Caco-2 (cell line): ENCODE data around the gene TMEM140. TPM values are rescaled to one million over a fixed set of nuclear protein-coding genes. Genes with fewer than 3 reads are reported as not detected.

Experiments used
- BruUV-seq: library from RNA; stranded (reverse); fragments of 400-500 nt; replicated peaks from 2 replicates; lab custom pipeline; 2021; lab: Mats Ljungman, UMichigan
- CTCF ChIA-PET: fragments of 300-600 bp; sonication (Branson Sonifier 250); formaldehyde crosslinking; loops from one replicate; lab custom pipeline; 2022; ENCODE audit warnings: antibody characterized with exemption; lab: Charles Lee
- POLR2A ChIA-PET: fragments of 300-600 bp; sonication (Branson Sonifier 250); formaldehyde crosslinking; loops from one replicate; lab custom pipeline; 2022; ENCODE audit warnings: antibody characterized with exemption; lab: Charles Lee
- DNase-seq, 2 experiments: peaks; one replicate each; pipeline versions ENCODE4 v3.0.0 to v3.0.0-alpha.2; 2020 to 2022
- H3K27me3 ChIP-seq: replicated peaks from 2 replicates; pipeline ENCODE4 v1.6.0; 2011; ENCODE audit warnings: low read length; ENCODE audit not compliant: control insufficient read depth, insufficient read depth
- H3K36me3 ChIP-seq: 2 replicates; pipeline ENCODE4 v1.5.1; 2011; ENCODE audit warnings: low read length; ENCODE audit not compliant: control insufficient read depth, insufficient read depth
- H3K4me1 ChIP-seq: fragments of 250-450 bp; sonication (Bioruptor Pico); 2 replicates; pipeline ENCODE4 v1.5.1; 2020; ENCODE audit warnings: mild to moderate bottlenecking
- H3K4me3 ChIP-seq: 2 replicates; pipeline ENCODE4 v1.5.1; 2011; ENCODE audit warnings: low read depth, mild to moderate bottlenecking, control low read depth, low read length
- H3K9me3 ChIP-seq: fragments of 250-450 bp; sonication (Bioruptor Pico); 2 replicates; pipeline ENCODE4 v1.5.1; 2020; ENCODE audit warnings: mild to moderate bottlenecking, moderate library complexity
- H3K27ac Mint-ChIP-seq: one replicate; pipeline ENCODE4 v1.8.0; 2022; ENCODE audit warnings: mixed read lengths; ENCODE audit not compliant: unreplicated experiment
- H3K27me3 Mint-ChIP-seq: one replicate; pipeline ENCODE4 v1.8.0; 2022; ENCODE audit warnings: mixed read lengths; ENCODE audit not compliant: insufficient read depth, unreplicated experiment
- H3K36me3 Mint-ChIP-seq: one replicate; pipeline ENCODE4 v1.8.0; 2022; ENCODE audit warnings: mild to moderate bottlenecking, mixed read lengths; ENCODE audit not compliant: insufficient read depth, unreplicated experiment
- H3K4me1 Mint-ChIP-seq: one replicate; pipeline ENCODE4 v1.8.0; 2022; ENCODE audit warnings: low read depth, mixed read lengths; ENCODE audit not compliant: unreplicated experiment
- H3K4me3 Mint-ChIP-seq: one replicate; pipeline ENCODE4 v1.8.0; 2022; ENCODE audit warnings: mild to moderate bottlenecking, moderate library complexity, mixed read lengths; ENCODE audit not compliant: unreplicated experiment
- H3K9me3 Mint-ChIP-seq: one replicate; pipeline ENCODE4 v1.8.0; 2022; ENCODE audit warnings: mixed read lengths; ENCODE audit not compliant: unreplicated experiment
- intact Hi-C: fragments of 100-400 bp; cut with micrococcal nuclease; formaldehyde crosslinking; loops from one replicate; pipeline ENCODE4 v1.10.0; 2022; ENCODE audit not compliant: unreplicated experiment
- total RNA-seq: library from RNA; stranded (reverse); gene quantifications from 2 replicates; pipeline ENCODE4 v1.2.3, GENCODE V29; 2022
- TF ChIP-seq, protein P1 (sequence below), 2 experiments: fragments of 200-600 bp in 1 of 2; IDR thresholded peaks; 1 replicate in 1 of 2; 2 replicates in 1 of 2; pipeline versions ENCODE4 v1.5.1 to v1.8.0; 2011 to 2022; ENCODE audit warnings: antibody characterized with exemption in 1 of 2, control low read depth in 1 of 2, inconsistent platforms in 1 of 2, low read depth in 1 of 2, low read length in 1 of 2, mild to moderate bottlenecking in 1 of 2, moderate library complexity in 1 of 2; ENCODE audit not compliant: insufficient read depth in 1 of 2, severe bottlenecking in 1 of 2, unreplicated experiment in 1 of 2

The TMEM140 gene
- total RNA-seq, 1 experiment from 2014 or later = 6.1 TPM

DNA sequence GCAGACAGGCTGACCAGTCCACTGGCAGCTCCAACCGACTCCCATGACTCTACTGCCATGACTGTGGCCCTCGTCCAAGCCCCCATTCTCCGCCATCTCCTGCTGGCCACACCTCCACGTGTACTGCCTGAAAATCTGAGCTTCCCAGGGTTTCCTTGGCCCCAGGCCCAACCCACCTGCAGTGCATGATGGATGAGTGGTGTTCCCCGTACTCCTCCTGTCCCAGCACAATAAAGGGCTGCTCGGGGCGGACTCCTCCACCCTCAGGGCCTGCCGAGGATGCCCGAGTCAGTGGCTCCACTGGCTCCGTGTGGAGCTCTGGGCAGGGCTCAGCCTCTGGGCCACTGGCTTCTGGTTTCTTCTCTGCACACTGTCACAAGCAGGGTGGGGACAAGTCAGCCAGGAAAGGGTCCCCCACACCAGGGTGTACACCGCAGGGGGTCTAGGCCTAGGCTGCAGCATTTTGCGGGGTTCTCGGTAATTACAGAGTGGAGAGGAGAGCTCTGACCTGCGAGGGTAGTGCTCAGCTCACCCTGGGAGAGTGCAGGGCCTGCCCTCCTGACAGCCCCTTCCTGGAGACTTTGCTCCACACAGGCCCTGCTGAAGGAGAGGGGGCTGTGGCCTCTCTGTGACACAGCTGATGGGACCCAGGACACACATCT lies 48.2 kb downstream of the TMEM140 start:
- H3K9me3 ChIP-seq = no peaks in the 10 kb centered on the region
- CTCF ChIA-PET = interaction anchor here (0.7 kb wide), 1 partner anchor 139 kb away, joined by 3 read pairs; no protein-coding TSS in a partner anchor
- DNase-seq = no peak
- H3K36me3 Mint-ChIP-seq = no peaks in the 10 kb centered on the region
- H3K4me3 Mint-ChIP-seq = no peak overlapping the region
- peaks cover 8% of the 10 kb centered on the region for H3K4me1 Mint-ChIP-seq
- H3K4me1 ChIP-seq = peaks cover 12% of the 10 kb centered on the region
- POLR2A ChIA-PET = no interaction called here
- H3K27ac Mint-ChIP-seq = no peak overlapping the region
- no peak overlapping the region for H3K4me3 ChIP-seq
- no peaks in the 10 kb centered on the region for H3K9me3 Mint-ChIP-seq
- intact Hi-C loops = no loop called here
- no peaks in the 10 kb centered on the region for H3K27me3 ChIP-seq
- TF ChIP-seq, protein P1, sequence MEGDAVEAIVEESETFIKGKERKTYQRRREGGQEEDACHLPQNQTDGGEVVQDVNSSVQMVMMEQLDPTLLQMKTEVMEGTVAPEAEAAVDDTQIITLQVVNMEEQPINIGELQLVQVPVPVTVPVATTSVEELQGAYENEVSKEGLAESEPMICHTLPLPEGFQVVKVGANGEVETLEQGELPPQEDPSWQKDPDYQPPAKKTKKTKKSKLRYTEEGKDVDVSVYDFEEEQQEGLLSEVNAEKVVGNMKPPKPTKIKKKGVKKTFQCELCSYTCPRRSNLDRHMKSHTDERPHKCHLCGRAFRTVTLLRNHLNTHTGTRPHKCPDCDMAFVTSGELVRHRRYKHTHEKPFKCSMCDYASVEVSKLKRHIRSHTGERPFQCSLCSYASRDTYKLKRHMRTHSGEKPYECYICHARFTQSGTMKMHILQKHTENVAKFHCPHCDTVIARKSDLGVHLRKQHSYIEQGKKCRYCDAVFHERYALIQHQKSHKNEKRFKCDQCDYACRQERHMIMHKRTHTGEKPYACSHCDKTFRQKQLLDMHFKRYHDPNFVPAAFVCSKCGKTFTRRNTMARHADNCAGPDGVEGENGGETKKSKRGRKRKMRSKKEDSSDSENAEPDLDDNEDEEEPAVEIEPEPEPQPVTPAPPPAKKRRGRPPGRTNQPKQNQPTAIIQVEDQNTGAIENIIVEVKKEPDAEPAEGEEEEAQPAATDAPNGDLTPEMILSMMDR (IDR thresholded peaks at IDR 0.05; ENCODE audit: insufficient read depth in 1 of 2, low read depth in 1 of 2, low read length in 1 of 2, severe bottlenecking in 1 of 2, unreplicated experiment in 1 of 2) = no peak
- no peaks in the 10 kb centered on the region for H3K27me3 Mint-ChIP-seq
- no TSS peak for BruUV-seq
- H3K36me3 ChIP-seq = no peaks in the 10 kb centered on the region

DNA sequence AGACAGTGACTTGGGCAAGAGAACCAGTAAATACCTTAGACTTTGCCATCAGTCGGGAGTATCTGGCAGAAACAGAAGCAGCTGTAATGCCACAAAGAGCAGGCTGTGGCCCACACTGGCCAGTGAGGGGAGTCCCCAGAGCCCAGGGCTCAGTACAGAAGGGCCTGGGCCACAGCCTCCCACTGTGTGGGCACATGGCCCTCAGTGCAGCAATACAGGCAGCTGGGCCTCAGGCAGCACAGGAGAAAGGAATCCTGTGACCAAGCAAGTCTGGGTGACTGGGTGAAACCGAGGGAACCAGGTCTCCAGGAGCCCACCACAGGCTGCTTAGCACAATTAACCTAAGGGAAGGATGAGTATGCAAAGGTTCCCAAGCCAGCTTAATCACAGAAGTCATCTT lies 49.5 kb downstream of the TMEM140 start:
- POLR2A ChIA-PET = no interaction called here

DNA sequence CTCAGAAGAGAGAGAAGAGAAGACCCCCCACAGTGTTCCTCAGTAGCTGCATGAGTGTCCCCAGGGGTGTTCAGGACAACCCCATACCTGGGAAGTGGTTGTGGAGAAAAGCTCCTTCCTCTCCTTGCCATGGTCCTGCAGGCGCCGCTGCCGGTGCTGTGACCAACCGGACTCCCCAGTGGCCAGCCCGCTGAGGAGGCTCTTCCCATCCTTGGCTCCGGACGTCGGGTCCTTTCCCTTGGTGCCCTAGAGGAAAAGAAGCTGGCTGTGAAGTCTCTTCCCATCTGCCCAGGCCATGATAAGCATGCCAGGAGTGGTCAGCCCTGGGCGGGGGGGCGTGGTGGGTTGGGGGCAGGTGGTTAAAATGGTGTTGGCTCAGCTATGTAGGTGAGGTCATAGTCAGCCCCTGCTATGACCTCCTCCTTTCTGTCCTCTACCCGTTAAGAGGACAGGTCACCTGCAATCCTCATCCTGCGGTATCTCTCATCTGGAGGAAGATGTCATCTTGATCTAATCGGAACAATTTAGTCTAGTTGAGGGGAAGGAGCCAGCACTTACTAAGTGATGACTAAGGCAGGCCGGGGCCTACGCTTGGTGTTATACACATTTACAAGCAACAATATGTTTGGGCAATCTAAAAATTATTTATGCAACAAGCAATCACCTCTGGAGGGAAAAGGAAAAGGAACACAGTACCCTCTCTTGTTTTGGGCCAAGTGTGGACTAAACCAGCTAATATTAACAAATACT lies 50.2 kb downstream of the TMEM140 start:
- BruUV-seq = no TSS peak
- TF ChIP-seq, protein P1 (IDR thresholded peaks at IDR 0.05; ENCODE audit: insufficient read depth in 1 of 2, low read depth in 1 of 2, low read length in 1 of 2, severe bottlenecking in 1 of 2, unreplicated experiment in 1 of 2) = no peak
- intact Hi-C loops = no loop called here
- H3K27me3 ChIP-seq = no peaks in the 10 kb centered on the region
- no peaks in the 10 kb centered on the region for H3K9me3 Mint-ChIP-seq
- peaks cover 8% of the 10 kb centered on the region for H3K4me1 Mint-ChIP-seq
- H3K27ac Mint-ChIP-seq = no peak overlapping the region
- no peaks in the 10 kb centered on the region for H3K27me3 Mint-ChIP-seq
- CTCF ChIA-PET = no interaction called here
- peaks cover 12% of the 10 kb centered on the region for H3K4me1 ChIP-seq
- no peaks in the 10 kb centered on the region for H3K36me3 Mint-ChIP-seq
- DNase-seq = no peak
- H3K36me3 ChIP-seq = no peaks in the 10 kb centered on the region
- H3K9me3 ChIP-seq = no peaks in the 10 kb centered on the region
- no peak overlapping the region for H3K4me3 ChIP-seq
- POLR2A ChIA-PET = no interaction called here
- H3K4me3 Mint-ChIP-seq = no peak overlapping the region

More for the DNA sequence above, 49.5 kb downstream of the TMEM140 start:
- TF ChIP-seq, protein P1 (IDR thresholded peaks at IDR 0.05; ENCODE audit: insufficient read depth in 1 of 2, low read depth in 1 of 2, low read length in 1 of 2, severe bottlenecking in 1 of 2, unreplicated experiment in 1 of 2) = no peak
- peaks cover 8% of the 10 kb centered on the region for H3K4me1 Mint-ChIP-seq
- no peaks in the 10 kb centered on the region for H3K27me3 ChIP-seq
- no peak for DNase-seq
- no peaks in the 10 kb centered on the region for H3K27me3 Mint-ChIP-seq
- H3K36me3 Mint-ChIP-seq = no peaks in the 10 kb centered on the region
- H3K4me3 Mint-ChIP-seq = no peak overlapping the region
- intact Hi-C loops = no loop called here
- H3K36me3 ChIP-seq = no peaks in the 10 kb centered on the region
- H3K27ac Mint-ChIP-seq = no peak overlapping the region
- BruUV-seq = no TSS peak
- no peaks in the 10 kb centered on the region for H3K9me3 Mint-ChIP-seq
- no peaks in the 10 kb centered on the region for H3K9me3 ChIP-seq
- peaks cover 12% of the 10 kb centered on the region for H3K4me1 ChIP-seq
- H3K4me3 ChIP-seq = no peak overlapping the region
- CTCF ChIA-PET = interaction anchor here (0.6 kb wide), 1 partner anchor 559 kb away, joined by 3 read pairs; no protein-coding TSS in a partner anchor
